HepG2 (cell line): ENCODE data around the gene ADAMTS12. TPM values are rescaled to one million over a fixed set of nuclear protein-coding genes. Genes with fewer than 3 reads are reported as not detected.

Experiments
- ATAC-seq: fragments of 200-7000 bp; cut with Tn5 transposase; 3 replicates; pipeline ENCODE4 v1.9.1; 2020; ENCODE audit warnings: mild to moderate bottlenecking, moderate library complexity
- BruUV-seq: library from RNA; stranded (reverse); fragments of 400-500 nt; replicated peaks from 2 replicates; lab custom pipeline; 2021; lab: Mats Ljungman, UMichigan
- CTCF ChIA-PET: fragments of 300-600 bp; formaldehyde crosslinking; extraction: SDS; loops from one replicate; lab custom pipeline; 2021; ENCODE audit warnings: low total read pairs, inconsistent platforms, low intra/inter-chr PET ratio; lab: Yijun Ruan, JAX
- POLR2A ChIA-PET: fragments of 350-600 bp; sonication (Branson Sonifier 250); formaldehyde crosslinking; loops from one replicate; lab custom pipeline; 2020; ENCODE audit warnings: antibody characterized with exemption, inconsistent platforms; lab: Yijun Ruan, JAX
- DNase-seq: peaks from one replicate; pipeline ENCODE4 v3.0.0-alpha.2; 2015; ENCODE audit warnings: low spot score
- FAIRE-seq: peaks from 3 replicates; lab custom pipeline; 2011; peaks lifted over from hg19 to GRCh38; lab: Jason Lieb, UNC
- H2AFZ ChIP-seq: one replicate; pipeline ENCODE4 v1.6.1; 2011; ENCODE audit warnings: low read length, inconsistent platforms
- H3K27ac ChIP-seq: fragments of 300-600 bp; 3 replicates; pipeline ENCODE4 v1.8.0; 2011; ENCODE audit warnings: mixed run types, mild to moderate bottlenecking, mixed read lengths, low read length, inconsistent platforms; ENCODE audit not compliant: insufficient read depth; ENCODE audit errors: extremely low read length
- H3K27me3 ChIP-seq, 2 experiments: fragments of 200-600 bp in 1 of 2; 2 replicates in 1 of 2; 3 replicates in 1 of 2; pipeline versions ENCODE4 v1.6.0 to v1.8.0; 2011; ENCODE audit warnings: low read length in 2 of 2, mild to moderate bottlenecking in 2 of 2, moderate library complexity in 2 of 2, inconsistent platforms in 1 of 2; ENCODE audit not compliant: insufficient read depth in 2 of 2, control insufficient read depth in 1 of 2
- H3K36me3 ChIP-seq, 2 experiments: fragments of 200-600 bp in 1 of 2; replicated peaks in 1 of 2; 2 replicates in 1 of 2; 3 replicates in 1 of 2; pipeline versions ENCODE4 v1.5.1 to v1.8.0; 2011; ENCODE audit warnings: low read length in 2 of 2, inconsistent platforms in 1 of 2; ENCODE audit not compliant: insufficient read depth in 2 of 2, control insufficient read depth in 1 of 2
- H3K4me1 ChIP-seq: 2 replicates; pipeline ENCODE4 v1.5.1; 2012; ENCODE audit warnings: low read length, inconsistent platforms; ENCODE audit not compliant: insufficient read depth
- H3K4me2 ChIP-seq: 2 replicates; pipeline ENCODE4 v1.6.0; 2011; ENCODE audit warnings: low read depth, low read length, inconsistent platforms
- H3K4me3 ChIP-seq, 3 experiments: fragments of 200-600 bp in 1 of 3; sonication (generic), shearing (Covaris generic) in 1 of 3; replicated peaks in 1 of 3; 2 replicates each; pipeline ENCODE4 v1.5.1; 2011 to 2016; ENCODE audit warnings: low read length in 3 of 3, inconsistent platforms in 2 of 3, low read depth in 2 of 3, mild to moderate bottlenecking in 2 of 3, control low read depth in 1 of 3, mixed read lengths in 1 of 3; ENCODE audit not compliant: insufficient read depth in 1 of 3
- H3K79me2 ChIP-seq: one replicate; pipeline ENCODE4 v1.6.1; 2011; ENCODE audit warnings: low read length, inconsistent platforms; ENCODE audit not compliant: insufficient read depth
- H3K9ac ChIP-seq: 2 replicates; pipeline ENCODE4 v1.6.0; 2011; ENCODE audit warnings: mild to moderate bottlenecking, low read depth, low read length, inconsistent platforms; ENCODE audit not compliant: insufficient read depth
- H3K9me3 ChIP-seq: 2 replicates; pipeline ENCODE4 v1.5.1; 2012; ENCODE audit warnings: mild to moderate bottlenecking, low read length
- H4K20me1 ChIP-seq: 2 replicates; pipeline ENCODE4 v1.6.0; 2011; ENCODE audit warnings: inconsistent platforms, mild to moderate bottlenecking, low read length, moderate library complexity; ENCODE audit not compliant: insufficient read depth
- ATRX ChIP-seq: sonication (generic); formaldehyde crosslinking; IDR thresholded peaks from 2 replicates; pipeline ENCODE4 v1.4.0; 2020; ENCODE audit warnings: missing genetic modification reagents, borderline replicate concordance
- KLF6 ChIP-seq: IDR thresholded peaks from 2 replicates; pipeline ENCODE4 v1.8.0; 2016; ENCODE audit warnings: missing biosample characterization, missing genetic modification reagents
- NR2F6 ChIP-seq, 2 experiments: IDR thresholded peaks; 2 replicates each; pipeline ENCODE4 v1.6.1; 2016; ENCODE audit warnings: antibody characterized with exemption in 1 of 2, mild to moderate bottlenecking in 1 of 2
- PRPF4 ChIP-seq: fragments of 200-400 bp; formaldehyde crosslinking; IDR thresholded peaks from 2 replicates; pipeline ENCODE4 v1.6.1; 2016; ENCODE audit warnings: low read length, low read depth; ENCODE audit not compliant: poor library complexity, severe bottlenecking
- SOX13 ChIP-seq, 3 experiments: fragments of 450-650 bp in 1 of 3; sonication (generic) in 1 of 3; formaldehyde crosslinking in 1 of 3; IDR thresholded peaks in 2 of 3; conservative IDR thresholded peaks in 1 of 3; 2 replicates each; pipeline versions ENCODE4 v1.5.0 to v1.6.1; 2016 to 2020; ENCODE audit warnings: antibody characterized with exemption in 1 of 3, mild to moderate bottlenecking in 1 of 3, missing compliant biosample characterization in 1 of 3, missing genetic modification reagents in 1 of 3, moderate library complexity in 1 of 3
- SSRP1 ChIP-seq: IDR thresholded peaks from 2 replicates; pipeline ENCODE4 v1.6.1; 2016; ENCODE audit warnings: control low read depth
- YEATS4 ChIP-seq: sonication (generic); formaldehyde crosslinking; IDR thresholded peaks from 2 replicates; pipeline ENCODE4 v1.4.0; 2020; ENCODE audit warnings: missing genetic modification reagents, borderline replicate concordance
- ZMYM3 ChIP-seq: sonication (generic); formaldehyde crosslinking; IDR thresholded peaks from 2 replicates; pipeline ENCODE4 v1.5.1; 2020; ENCODE audit warnings: mild to moderate bottlenecking, missing genetic modification reagents
- ZNF251 ChIP-seq: sonication (generic); formaldehyde crosslinking; IDR thresholded peaks from 2 replicates; pipeline ENCODE4 v1.9.0; 2021; ENCODE audit warnings: mild to moderate bottlenecking, missing genetic modification reagents
- ZNF264 ChIP-seq: sonication (generic); formaldehyde crosslinking; IDR thresholded peaks from 2 replicates; pipeline ENCODE4 v1.4.0; 2020; ENCODE audit warnings: missing genetic modification reagents
- ZNF768 ChIP-seq: sonication (generic); formaldehyde crosslinking; IDR thresholded peaks from 2 replicates; pipeline ENCODE4 v1.4.0; 2020; ENCODE audit warnings: missing genetic modification reagents
- WGBS: methylation state at CpG from one replicate; pipeline ENCODE4 v1.1.6; 2017; ENCODE audit warnings: low lambda C conversion rate; 5-methylcytosine and 5-hydroxymethylcytosine counted together
- in situ Hi-C: cut with HindIII; loops from 2 replicates; pipeline ENCODE4 v1.10.0; 2017; ENCODE audit warnings: low pct_unique_long_range_greater_than_20kb; ENCODE audit not compliant: extremely low pct_ligation_motif_present
- intact Hi-C: fragments of 100-400 bp; cut with micrococcal nuclease; formaldehyde crosslinking; loops from one replicate; pipeline ENCODE4 v1.10.0; 2022; ENCODE audit not compliant: unreplicated experiment
- polyA plus RNA-seq, 8 experiments: library from polyadenylated mRNA; depleted of rRNA in 3 of 8; stranded (reverse) in 7 of 8; unstranded in 1 of 8; fragments of >200 nt; fragmentation: Illumina TruSeq in 4 of 8; extraction: Trizol in 4 of 8; gene quantifications; 2 replicates each; pipeline versions ENCODE4 v1.2.1 to v1.2.3, GENCODE V29; 2011 to 2016; ENCODE audit warnings: low read depth in 4 of 8, missing spikeins in 1 of 8, mixed read lengths in 1 of 8; ENCODE audit not compliant: insufficient read depth in 1 of 8
- total RNA-seq, 5 experiments: library from RNA; depleted of rRNA; stranded (reverse); fragments of >200 nt; fragmentation: Illumina TruSeq; extraction: Trizol; gene quantifications; 2 replicates each; pipeline ENCODE4 v1.2.3, GENCODE V29; 2016; ENCODE audit warnings: low read depth in 1 of 5
- TF ChIP-seq, protein P1 (sequence below): sonication (generic); formaldehyde crosslinking; IDR thresholded peaks from 2 replicates; pipeline ENCODE4 v1.5.1; 2020; ENCODE audit warnings: missing genetic modification reagents, mild to moderate bottlenecking, borderline replicate concordance
- TF ChIP-seq, protein P2 (sequence below): sonication (generic); formaldehyde crosslinking; IDR thresholded peaks from 2 replicates; pipeline ENCODE4 v1.4.0; 2020; ENCODE audit warnings: low read depth, mild to moderate bottlenecking, missing genetic modification reagents
- TF ChIP-seq, protein P3 (sequence below): sonication (generic); formaldehyde crosslinking; IDR thresholded peaks from 2 replicates; pipeline ENCODE4 v1.4.0; 2020; ENCODE audit warnings: mild to moderate bottlenecking, low read depth, missing genetic modification reagents

The ADAMTS12 gene
- total and polyA plus RNA-seq, 2 of the 13 experiments (the other 11 are each of a cell fraction or from before 2014, with no cell fraction given), result 0.03 TPM; not detected in 1

DNA sequence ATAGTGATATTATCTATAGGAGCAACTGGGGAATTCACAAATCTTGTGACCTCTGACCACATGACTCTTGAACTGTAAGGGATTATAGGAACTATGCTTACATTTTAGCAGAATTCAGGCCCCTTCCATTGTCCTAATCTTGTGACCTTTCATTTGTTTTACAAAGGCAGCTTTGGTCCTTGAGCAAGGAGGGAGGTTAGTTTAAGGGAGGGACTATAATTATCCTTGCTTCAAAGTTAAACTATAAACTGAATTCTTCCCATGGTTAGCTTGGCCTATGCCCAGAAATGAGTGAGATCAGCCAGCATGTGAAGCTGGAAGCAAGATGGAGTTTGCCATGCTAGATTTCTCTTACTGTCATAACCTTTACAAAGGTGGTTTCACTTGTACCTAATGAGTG is 399.8 kb downstream of the ADAMTS12 start:
- H3K4me1 ChIP-seq, result peaks cover 9% of the 10 kb centered on the region; the same call in 1 of the 2 replicates
- ATAC-seq, result no peak
- intact Hi-C loops, result no loop called here
- CTCF ChIA-PET, result no interaction called here
- DNase-seq, result peak; percentile 2
- no peak overlapping the region for H2AFZ ChIP-seq
- no peak for FAIRE-seq
- H3K27me3 ChIP-seq, result no peaks in the 10 kb centered on the region
- H3K27ac ChIP-seq, result no peak overlapping the region
- no peaks in the 10 kb centered on the region for H3K36me3 ChIP-seq
- no peaks in the 10 kb centered on the region for H3K9me3 ChIP-seq
- TF ChIP-seq NR2F6 (IDR thresholded peaks at IDR 0.05) (0 out of 2 replicates have a peak, but pooled peaks have one; percentile 9), NR2F6 (CRISPR knock-in tag; IDR thresholded peaks at IDR 0.05) (no peak), SOX13 (IDR thresholded peaks at IDR 0.05) (no peak), SOX13 (CRISPR knock-in tag; conservative IDR thresholded peaks at IDR 0.05 in 1 of 2, IDR thresholded peaks at IDR 0.05 in 1 of 2) (peak in 1 of 2 experiments; percentile 44; a peak in 2 of 4 replicates), ZNF264 (CRISPR knock-in tag) (no peak)
- no peak overlapping the region for H3K9ac ChIP-seq
- in situ Hi-C loops, result no loop called here
- no peak overlapping the region for H3K4me2 ChIP-seq
- no peak overlapping the region for H3K4me3 ChIP-seq
- POLR2A ChIA-PET, result interaction anchor here (1.0 kb wide), 1 partner anchor 51 kb away, joined by 3 read pairs; the partner anchor contains the start of gene TARS1
- H4K20me1 ChIP-seq, result no peaks in the 10 kb centered on the region
- BruUV-seq, result no TSS peak
- H3K79me2 ChIP-seq, result no peaks in the 10 kb centered on the region

DNA sequence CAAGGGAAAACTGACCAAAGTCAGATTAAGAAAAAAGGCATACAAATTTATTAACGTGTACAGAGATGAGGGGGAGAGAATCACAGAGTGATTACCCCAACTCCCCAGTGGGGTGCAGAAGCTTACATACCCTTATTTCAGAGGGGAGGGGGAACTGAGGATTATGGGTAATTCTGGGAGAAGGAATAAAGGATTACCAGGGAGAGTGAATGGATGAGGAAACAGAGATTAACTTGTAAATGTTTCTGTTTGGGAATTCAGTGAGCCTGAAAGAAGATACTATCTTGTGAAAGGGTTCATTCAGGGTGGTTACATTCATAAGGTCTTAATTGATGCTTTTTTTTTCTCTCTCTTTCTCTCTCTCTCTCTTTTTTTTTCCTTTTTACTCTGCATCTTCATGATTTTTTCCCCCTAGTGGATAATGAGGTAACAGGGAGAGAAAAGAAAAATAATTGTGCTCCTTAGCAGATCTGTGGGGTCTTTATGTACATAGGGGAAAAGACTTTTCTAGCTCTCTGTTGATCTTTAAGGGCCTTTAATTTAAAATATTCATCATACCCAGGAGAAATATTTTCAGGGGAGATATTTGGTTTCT is 401.6 kb downstream of the ADAMTS12 start:
- H3K4me1 ChIP-seq, result peaks cover 9% of the 10 kb centered on the region; the same call in 1 of the 2 replicates
- CTCF ChIA-PET, result no interaction called here
- no peak for TF ChIP-seq KLF6 (CRISPR knock-in tag)
- no peak for TF ChIP-seq SSRP1 (CRISPR knock-in tag)
- TF ChIP-seq ZNF768, result no peak
- TF ChIP-seq, protein P1, sequence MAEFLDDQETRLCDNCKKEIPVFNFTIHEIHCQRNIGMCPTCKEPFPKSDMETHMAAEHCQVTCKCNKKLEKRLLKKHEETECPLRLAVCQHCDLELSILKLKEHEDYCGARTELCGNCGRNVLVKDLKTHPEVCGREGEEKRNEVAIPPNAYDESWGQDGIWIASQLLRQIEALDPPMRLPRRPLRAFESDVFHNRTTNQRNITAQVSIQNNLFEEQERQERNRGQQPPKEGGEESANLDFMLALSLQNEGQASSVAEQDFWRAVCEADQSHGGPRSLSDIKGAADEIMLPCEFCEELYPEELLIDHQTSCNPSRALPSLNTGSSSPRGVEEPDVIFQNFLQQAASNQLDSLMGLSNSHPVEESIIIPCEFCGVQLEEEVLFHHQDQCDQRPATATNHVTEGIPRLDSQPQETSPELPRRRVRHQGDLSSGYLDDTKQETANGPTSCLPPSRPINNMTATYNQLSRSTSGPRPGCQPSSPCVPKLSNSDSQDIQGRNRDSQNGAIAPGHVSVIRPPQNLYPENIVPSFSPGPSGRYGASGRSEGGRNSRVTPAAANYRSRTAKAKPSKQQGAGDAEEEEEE (CRISPR knock-in tag), result no peak
- TF ChIP-seq ZMYM3 (CRISPR knock-in tag), result no peak
- TF ChIP-seq, protein P2, sequence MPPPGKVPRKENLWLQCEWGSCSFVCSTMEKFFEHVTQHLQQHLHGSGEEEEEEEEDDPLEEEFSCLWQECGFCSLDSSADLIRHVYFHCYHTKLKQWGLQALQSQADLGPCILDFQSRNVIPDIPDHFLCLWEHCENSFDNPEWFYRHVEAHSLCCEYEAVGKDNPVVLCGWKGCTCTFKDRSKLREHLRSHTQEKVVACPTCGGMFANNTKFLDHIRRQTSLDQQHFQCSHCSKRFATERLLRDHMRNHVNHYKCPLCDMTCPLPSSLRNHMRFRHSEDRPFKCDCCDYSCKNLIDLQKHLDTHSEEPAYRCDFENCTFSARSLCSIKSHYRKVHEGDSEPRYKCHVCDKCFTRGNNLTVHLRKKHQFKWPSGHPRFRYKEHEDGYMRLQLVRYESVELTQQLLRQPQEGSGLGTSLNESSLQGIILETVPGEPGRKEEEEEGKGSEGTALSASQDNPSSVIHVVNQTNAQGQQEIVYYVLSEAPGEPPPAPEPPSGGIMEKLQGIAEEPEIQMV (CRISPR knock-in tag), result no peak
- no peak for TF ChIP-seq ATRX (CRISPR knock-in tag)
- no peak for TF ChIP-seq ZNF251 (CRISPR knock-in tag)
- no peak for TF ChIP-seq YEATS4
- TF ChIP-seq, protein P3, sequence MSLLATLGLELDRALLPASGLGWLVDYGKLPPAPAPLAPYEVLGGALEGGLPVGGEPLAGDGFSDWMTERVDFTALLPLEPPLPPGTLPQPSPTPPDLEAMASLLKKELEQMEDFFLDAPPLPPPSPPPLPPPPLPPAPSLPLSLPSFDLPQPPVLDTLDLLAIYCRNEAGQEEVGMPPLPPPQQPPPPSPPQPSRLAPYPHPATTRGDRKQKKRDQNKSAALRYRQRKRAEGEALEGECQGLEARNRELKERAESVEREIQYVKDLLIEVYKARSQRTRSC (CRISPR knock-in tag), result no peak
- TF ChIP-seq PRPF4, result no peak

More for the DNA sequence above, 401.6 kb downstream of the ADAMTS12 start:
- Histone ChIP-seq H3K4me3 (no peak overlapping the region), H3K4me2 (no peak overlapping the region), H3K27me3 (no peaks in the 10 kb centered on the region), H3K9ac (no peak overlapping the region), H3K9me3 (no peaks in the 10 kb centered on the region), H3K79me2 (no peaks in the 10 kb centered on the region), H4K20me1 (no peaks in the 10 kb centered on the region), H3K27ac (no peak overlapping the region), H2AFZ (no peak overlapping the region), H3K36me3 (no peaks in the 10 kb centered on the region)
- 65% methylated on average over 1 of the region's 1 CpG for WGBS
- ATAC-seq, result no peak
- no TSS peak for BruUV-seq
- intact Hi-C loops (no loop called here), in situ Hi-C loops (no loop called here)
- DNase-seq, result no peak
- POLR2A ChIA-PET, result no interaction called here
- no peak for FAIRE-seq
